OCI-LY3 (cell line): ENCODE measurements around the gene HIVEP3.
A peak's percentile ranks its signal among the peaks of the same experiment; 100 is the strongest.

Experiments used
- H2AFZ ChIP-seq: fragments of 200-600, 300-600 bp; shearing (Covaris generic); 2 replicates; pipeline ENCODE4 v1.6.0; 2014; ENCODE audit warnings: antibody characterized with exemption, low read depth, low read length
- H3K27ac ChIP-seq: fragments of 200-600, 300-600 bp; sonication (generic); 2 replicates; pipeline ENCODE4 v1.5.1; 2014; ENCODE audit warnings: mild to moderate bottlenecking, low read length, moderate library complexity, mixed read lengths
- H3K27me3 ChIP-seq: fragments of 200-600, 300-600 bp; sonication (generic); 2 replicates; pipeline ENCODE4 v1.6.1; 2014; ENCODE audit warnings: low read depth, low read length, mixed read lengths
- H3K36me3 ChIP-seq: fragments of 200-600, 300-600 bp; sonication (generic); replicated peaks from 2 replicates; pipeline ENCODE3; 2014; ENCODE audit warnings: low read depth, low read length, mixed read lengths
- H3K4me1 ChIP-seq: fragments of 300-600, 200-600 bp; sonication (generic); 2 replicates; pipeline ENCODE4 v1.6.1; 2014; ENCODE audit warnings: low read length, mixed read lengths
- H3K4me2 ChIP-seq: fragments of 200-600, 300-600 bp; sonication (generic); 2 replicates; pipeline ENCODE4 v1.6.1; 2014; ENCODE audit warnings: low read length, mixed read lengths
- H3K4me3 ChIP-seq: fragments of 300-600, 200-600 bp; sonication (generic); 2 replicates; pipeline ENCODE4 v1.5.1; 2014; ENCODE audit warnings: antibody characterized with exemption, mild to moderate bottlenecking, low read length, moderate library complexity
- H3K79me2 ChIP-seq: fragments of 300-600, 200-600 bp; shearing (Covaris generic); 2 replicates; pipeline ENCODE4 v1.6.1; 2014; ENCODE audit warnings: mild to moderate bottlenecking, low read length, mixed read lengths
- H3K9ac ChIP-seq: fragments of 300-600, 200-600 bp; shearing (Covaris generic); 2 replicates; pipeline ENCODE4 v1.6.0; 2014; ENCODE audit warnings: mild to moderate bottlenecking, low read length, moderate library complexity
- H3K9me3 ChIP-seq: fragments of 200-600, 300-600 bp; shearing (Covaris generic); 2 replicates; pipeline ENCODE4 v1.6.1; 2014; ENCODE audit warnings: low read length, mixed read lengths; ENCODE audit not compliant: insufficient read depth
- H4K20me1 ChIP-seq: fragments of 200-600, 300-600 bp; sonication (generic); 2 replicates; pipeline ENCODE4 v1.6.1; 2016; ENCODE audit warnings: low read length, mixed read lengths; ENCODE audit not compliant: insufficient read depth
- EZH2phosphoT487 ChIP-seq: fragments of 200-600 bp; shearing (Covaris generic); IDR thresholded peaks from 2 replicates; pipeline ENCODE4 v1.6.1; 2018; ENCODE audit warnings: antibody characterized with exemption, mixed run types, low read depth
- TF ChIP-seq, protein P1 (sequence below): fragments of 200-600, 300-600 bp; sonication (generic); IDR thresholded peaks from 2 replicates; pipeline ENCODE4 v1.5.1; 2014; ENCODE audit warnings: antibody characterized with exemption, low read length, low read depth

HIVEP3 gene

DNA sequence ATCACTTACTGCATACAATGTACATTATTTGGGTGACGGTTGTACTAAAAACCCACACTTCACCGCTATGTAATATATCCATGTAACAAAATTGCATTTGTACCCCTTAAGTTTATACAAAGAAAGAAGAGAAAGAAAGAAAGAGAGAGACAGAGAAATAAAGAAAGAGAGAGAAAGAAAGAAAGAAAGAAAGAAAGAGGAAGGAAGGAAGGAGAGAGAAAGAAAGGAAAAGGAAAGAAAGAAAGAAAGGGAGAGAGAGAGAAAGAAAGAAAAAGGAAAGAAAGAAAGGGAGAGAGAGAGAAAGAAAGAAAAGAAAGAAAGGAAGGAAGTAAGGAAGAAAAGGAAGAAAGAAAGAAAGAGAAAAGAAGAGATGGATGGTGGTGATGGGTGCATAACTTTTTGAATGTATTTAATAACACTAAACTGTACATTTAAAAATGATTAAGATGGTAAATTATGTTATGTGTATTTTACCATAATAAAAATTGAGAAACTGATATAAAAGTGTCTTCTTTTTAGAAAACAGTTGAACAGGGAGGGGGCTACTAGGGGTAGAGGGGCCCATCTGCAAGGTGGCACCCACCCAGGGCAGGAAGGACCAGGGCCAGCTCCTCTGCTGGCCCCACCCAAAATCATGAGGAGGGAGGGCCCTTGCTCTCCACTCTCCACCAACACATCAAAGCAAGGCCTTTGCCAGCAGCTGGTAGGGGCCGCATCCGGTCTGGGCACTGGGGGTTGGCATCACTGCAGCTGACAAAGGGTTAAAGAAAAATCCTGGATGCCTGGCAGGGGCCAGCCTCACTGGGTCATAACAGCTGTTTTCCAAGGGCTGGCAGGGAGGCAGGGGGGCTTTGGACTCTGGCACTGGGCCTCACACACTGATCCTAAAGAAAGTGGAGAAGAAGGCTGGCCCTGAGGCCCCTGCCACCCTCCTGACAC lies 280.4 kb downstream of the HIVEP3 start:
- peaks cover 96% of the 10 kb centered on the region for H4K20me1 ChIP-seq
- peak overlapping the region; percentile 57 for H3K27ac ChIP-seq
- H3K79me2 ChIP-seq: peaks cover 100% of the 10 kb centered on the region
- no peaks in the 10 kb centered on the region for H3K27me3 ChIP-seq
- H2AFZ ChIP-seq: no peak overlapping the region
- peaks cover 57% of the 10 kb centered on the region for H3K4me1 ChIP-seq
- TF ChIP-seq, protein P1, sequence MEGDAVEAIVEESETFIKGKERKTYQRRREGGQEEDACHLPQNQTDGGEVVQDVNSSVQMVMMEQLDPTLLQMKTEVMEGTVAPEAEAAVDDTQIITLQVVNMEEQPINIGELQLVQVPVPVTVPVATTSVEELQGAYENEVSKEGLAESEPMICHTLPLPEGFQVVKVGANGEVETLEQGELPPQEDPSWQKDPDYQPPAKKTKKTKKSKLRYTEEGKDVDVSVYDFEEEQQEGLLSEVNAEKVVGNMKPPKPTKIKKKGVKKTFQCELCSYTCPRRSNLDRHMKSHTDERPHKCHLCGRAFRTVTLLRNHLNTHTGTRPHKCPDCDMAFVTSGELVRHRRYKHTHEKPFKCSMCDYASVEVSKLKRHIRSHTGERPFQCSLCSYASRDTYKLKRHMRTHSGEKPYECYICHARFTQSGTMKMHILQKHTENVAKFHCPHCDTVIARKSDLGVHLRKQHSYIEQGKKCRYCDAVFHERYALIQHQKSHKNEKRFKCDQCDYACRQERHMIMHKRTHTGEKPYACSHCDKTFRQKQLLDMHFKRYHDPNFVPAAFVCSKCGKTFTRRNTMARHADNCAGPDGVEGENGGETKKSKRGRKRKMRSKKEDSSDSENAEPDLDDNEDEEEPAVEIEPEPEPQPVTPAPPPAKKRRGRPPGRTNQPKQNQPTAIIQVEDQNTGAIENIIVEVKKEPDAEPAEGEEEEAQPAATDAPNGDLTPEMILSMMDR: no peak
- no peak for TF ChIP-seq EZH2phosphoT487
- H3K9ac ChIP-seq: peak overlapping the region; percentile 24; the same call in 1 of the 2 replicates
- no peaks in the 10 kb centered on the region for H3K9me3 ChIP-seq
- H3K4me3 ChIP-seq: no peak overlapping the region
- H3K36me3 ChIP-seq: peaks cover 4% of the 10 kb centered on the region
- peak overlapping the region; percentile 28 for H3K4me2 ChIP-seq

DNA sequence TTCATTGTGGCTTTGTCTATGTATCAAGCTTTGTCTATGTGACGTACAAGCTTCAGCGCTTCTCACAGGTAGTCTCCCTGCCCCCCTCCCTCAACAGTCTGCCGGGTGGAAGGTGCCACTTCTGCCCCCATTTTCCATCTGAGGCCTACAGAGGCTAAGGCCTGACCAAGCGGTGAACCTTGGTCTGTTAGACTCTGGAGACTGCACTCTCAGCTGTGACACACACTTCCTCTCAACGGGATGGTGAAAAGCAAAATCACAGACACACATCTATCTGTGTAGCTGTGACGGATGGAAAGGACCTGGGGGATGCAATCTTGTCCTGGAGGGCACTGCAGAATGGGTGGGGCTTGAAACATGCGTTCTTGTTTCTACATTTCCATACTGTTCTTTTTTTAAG lies 281.4 kb downstream of the HIVEP3 start:
- TF ChIP-seq, protein P1: no peak
- no peak for TF ChIP-seq EZH2phosphoT487
- Histone ChIP-seq H3K9me3 (no peaks in the 10 kb centered on the region), H3K79me2 (peaks cover 100% of the 10 kb centered on the region), H3K9ac (no peak overlapping the region), H3K4me3 (no peak overlapping the region), H3K27ac (no peak overlapping the region), H3K27me3 (no peaks in the 10 kb centered on the region), H2AFZ (no peak overlapping the region), H3K4me1 (peaks cover 47% of the 10 kb centered on the region), H3K36me3 (peaks cover 6% of the 10 kb centered on the region), H4K20me1 (peaks cover 95% of the 10 kb centered on the region), H3K4me2 (no peak overlapping the region)

DNA sequence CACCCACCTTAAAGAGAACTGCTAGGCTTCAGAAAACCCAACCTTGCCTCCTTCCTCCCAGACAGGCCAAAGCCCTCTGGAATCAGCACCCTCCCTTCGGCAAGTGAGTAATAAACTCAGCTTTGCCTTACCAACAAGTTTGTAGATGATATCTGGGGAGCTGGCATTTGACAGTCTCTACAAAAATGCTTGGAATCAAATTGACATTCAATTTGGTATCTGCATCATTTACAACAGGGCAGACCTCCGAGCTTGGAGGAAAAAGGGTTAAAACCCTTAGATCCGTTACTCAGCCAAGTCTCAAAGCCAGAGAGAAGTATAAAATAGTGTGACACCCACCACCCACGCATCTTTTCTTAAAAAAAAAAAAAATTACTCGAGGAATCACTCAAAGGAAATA lies 285.0 kb downstream of the HIVEP3 start:
- H3K27me3 ChIP-seq: no peaks in the 10 kb centered on the region
- TF ChIP-seq, protein P1: no peak
- no peak for TF ChIP-seq EZH2phosphoT487
- no peaks in the 10 kb centered on the region for H3K9me3 ChIP-seq
- H3K36me3 ChIP-seq: peaks cover 24% of the 10 kb centered on the region
- H3K9ac ChIP-seq: no peak overlapping the region
- no peak overlapping the region for H3K4me3 ChIP-seq
- no peak overlapping the region for H3K27ac ChIP-seq
- no peak overlapping the region for H3K4me2 ChIP-seq
- peaks cover 12% of the 10 kb centered on the region for H3K4me1 ChIP-seq
- H4K20me1 ChIP-seq: peaks cover 95% of the 10 kb centered on the region
- no peak overlapping the region for H2AFZ ChIP-seq
- H3K79me2 ChIP-seq: peaks cover 100% of the 10 kb centered on the region

DNA sequence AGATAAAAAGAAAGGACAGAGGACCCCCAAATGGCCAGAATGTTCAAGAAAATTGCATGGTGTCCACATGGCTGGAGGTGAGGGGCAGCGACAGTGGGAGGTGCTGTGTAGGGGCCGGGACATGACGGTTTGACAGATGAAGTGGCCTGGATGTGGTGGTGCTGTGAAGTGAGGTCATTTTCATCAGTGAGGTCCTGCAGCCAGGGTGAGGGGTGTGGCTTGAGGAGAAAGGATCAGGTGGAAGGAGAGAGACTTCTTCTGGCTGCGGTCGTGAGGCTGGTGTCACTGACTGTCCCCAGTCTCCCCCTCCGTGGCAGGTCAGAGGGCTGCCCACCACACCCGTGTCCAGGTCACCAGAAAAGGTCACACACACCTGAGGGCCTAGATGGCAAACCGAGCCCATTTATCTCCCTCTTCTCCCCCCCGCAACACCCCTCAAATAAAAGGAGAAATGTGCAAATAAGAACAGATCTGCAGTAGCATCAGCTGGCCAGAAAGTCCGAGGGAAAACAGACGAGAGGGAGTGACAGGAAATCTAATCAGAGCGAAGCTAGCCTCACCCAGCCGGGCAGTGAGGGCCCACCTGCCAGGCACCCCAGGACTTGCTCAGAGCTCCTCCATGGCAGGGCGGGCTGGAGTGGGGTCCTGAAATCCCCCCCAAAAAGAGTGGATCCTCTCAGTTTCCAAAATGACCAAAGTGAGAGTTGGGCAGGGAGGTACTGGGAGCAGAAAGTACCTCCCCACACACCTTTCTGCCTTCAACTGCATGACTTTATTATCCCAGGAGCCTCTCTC lies 285.7 kb downstream of the HIVEP3 start:
- H3K9me3 ChIP-seq: no peaks in the 10 kb centered on the region
- H3K4me1 ChIP-seq: peaks cover 9% of the 10 kb centered on the region; the same call in 1 of the 2 replicates
- peaks cover 100% of the 10 kb centered on the region for H3K79me2 ChIP-seq
- no peaks in the 10 kb centered on the region for H3K27me3 ChIP-seq
- H4K20me1 ChIP-seq: peaks cover 95% of the 10 kb centered on the region
- no peak overlapping the region for H3K4me2 ChIP-seq
- H3K9ac ChIP-seq: no peak overlapping the region
- H3K27ac ChIP-seq: no peak overlapping the region
- H3K36me3 ChIP-seq: peaks cover 31% of the 10 kb centered on the region
- TF ChIP-seq, protein P1: no peak
- TF ChIP-seq EZH2phosphoT487: no peak
- no peak overlapping the region for H3K4me3 ChIP-seq
- no peak overlapping the region for H2AFZ ChIP-seq
